Measurements from ENCODE around the gene PROK1. TPM values are rescaled to one million over a fixed set of nuclear protein-coding genes. Genes with fewer than 3 reads are reported as not detected.

The PROK1 gene
- total and polyA plus RNA-seq, 2 of the 4 experiments (the other 2 are of a cell fraction), result not detected

DNA sequence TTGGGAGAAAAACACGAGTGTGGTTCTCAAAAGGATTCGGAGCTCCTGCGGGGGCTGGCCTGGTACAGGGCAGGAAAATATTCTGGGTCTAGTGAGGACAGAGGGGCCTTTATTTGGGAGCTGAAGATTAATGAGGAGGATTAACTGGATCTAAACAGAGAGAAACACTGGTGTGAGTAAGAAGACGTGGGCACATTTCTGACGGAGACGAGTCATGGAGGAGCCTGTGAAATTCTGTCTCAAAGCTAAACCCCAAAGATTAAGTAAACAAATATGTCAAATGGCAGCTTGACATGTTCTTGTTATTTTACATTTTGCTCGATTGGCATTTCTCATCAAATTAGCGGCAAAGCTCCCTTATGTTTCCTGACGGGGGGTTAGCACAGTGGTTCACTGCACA lies 12.8 kb downstream of the PROK1 start:
- no peaks in the 10 kb centered on the region for H4K20me1 ChIP-seq (ENCODE audit: insufficient read depth, low read length)
- no TSS peak for BruUV-seq (replicated peaks)

More for the DNA sequence above, 12.8 kb downstream of the PROK1 start:
- Histone ChIP-seq H4K8ac (ENCODE audit: low read depth in 2 of 2, low read length in 2 of 2) (0 out of 4 replicates have a peak overlapping the region, but pooled peaks of 1 of the 2 experiments have one; percentile 52), H3K14ac (replicated peaks; ENCODE audit: low read depth, low read length) (no peak overlapping the region), H2BK5ac (ENCODE audit: low read depth, low read length, poor library complexity, severe bottlenecking) (no peak overlapping the region), H2BK15ac (ENCODE audit: low read depth, low read length) (peak overlapping the region; percentile 27; the same call in 1 of the 3 replicates), H2AK5ac (ENCODE audit: low read depth, low read length) (no peak overlapping the region), H2AFZ (replicated peaks; ENCODE audit: low read length, poor library complexity) (no peak overlapping the region), H3K79me1 (ENCODE audit: low read depth in 1 of 2, low read length in 2 of 2) (no peaks in the 10 kb centered on the region), H2AK9ac (replicated peaks; ENCODE audit: low read depth, low read length, poor library complexity) (no peak overlapping the region), H3K56ac (ENCODE audit: extremely low read depth, insufficient read depth, low read length) (no peak overlapping the region), H3K4ac (ENCODE audit: low read depth, low read length) (no peak overlapping the region), H3K9ac (ENCODE audit: low read depth, low read length) (no peak overlapping the region), H3K27me3 (ENCODE audit: control insufficient read depth, insufficient read depth, low read length) (0 out of 2 replicates have a peak, but pooled peaks cover 2% of the 10 kb centered on the region), H3K9me3 (ENCODE audit: control insufficient read depth, insufficient read depth, low read length) (no peaks in the 10 kb centered on the region), H3K23ac (ENCODE audit: low read depth, low read length) (no peak overlapping the region), H2BK20ac (ENCODE audit: low read depth, low read length) (peak overlapping the region; percentile 31; the same call in 1 of the 2 replicates), H3K9me1 (ENCODE audit: insufficient read depth, low read length) (peaks cover 3% of the 10 kb centered on the region; the same call in 1 of the 2 replicates), H3K18ac (ENCODE audit: low read depth, low read length) (peak overlapping the region; percentile 20; the same call in 1 of the 2 replicates), H4K5ac (ENCODE audit: low read depth, low read length) (peak overlapping the region; percentile 19; the same call in 1 of the 2 replicates), H3K36me3 (ENCODE audit: control insufficient read depth, insufficient read depth, low read length) (no peaks in the 10 kb centered on the region), H3K4me3 (ENCODE audit: insufficient read depth, low read depth, low read length) (no peak overlapping the region), H3K4me1 (ENCODE audit: control insufficient read depth, insufficient read depth, low read length) (peaks cover 20% of the 10 kb centered on the region), H2BK120ac (ENCODE audit: low read depth, low read length) (peak overlapping the region; percentile 25; the same call in 1 of the 2 replicates), H4K91ac (ENCODE audit: insufficient read depth, low read depth, low read length) (no peak overlapping the region), H3K4me2 (ENCODE audit: low read depth, low read length) (peak overlapping the region; percentile 44), H3K27ac (ENCODE audit: insufficient read depth, low read length) (0 out of 2 replicates have a peak overlapping the region, but pooled peaks have one; percentile 0)
- 20% methylated on average over 1 of the region's 9 CpGs; no CpG with 5 or more reads in 1 of the 2 experiments for WGBS, 2 experiments (ENCODE audit: extremely low coverage in 2 of 2, insufficient read length in 1 of 2)
- in situ Hi-C loops (cut with MboI; ENCODE audit: low sequenced_read_pairs), result loop anchor here (5.0 to 10.0 kb wide), 4 partner anchors 51 to 419 kb away; partner anchors contain the start of gene RBM15
- intact Hi-C loops (cut with micrococcal nuclease), result loop anchor here (1.0 to 5.0 kb wide), 2 partner anchors 33 to 431 kb away; partner anchors contain the start of gene STRIP1
- dilution Hi-C loops (cut with HindIII; ENCODE audit: low sequenced_read_pairs, unreplicated experiment), result no loop called here
- DNase-seq (peak; percentile 75), ATAC-seq (ENCODE audit: low read depth) (peak; percentile 28)
- TF ChIP-seq, protein P1, sequence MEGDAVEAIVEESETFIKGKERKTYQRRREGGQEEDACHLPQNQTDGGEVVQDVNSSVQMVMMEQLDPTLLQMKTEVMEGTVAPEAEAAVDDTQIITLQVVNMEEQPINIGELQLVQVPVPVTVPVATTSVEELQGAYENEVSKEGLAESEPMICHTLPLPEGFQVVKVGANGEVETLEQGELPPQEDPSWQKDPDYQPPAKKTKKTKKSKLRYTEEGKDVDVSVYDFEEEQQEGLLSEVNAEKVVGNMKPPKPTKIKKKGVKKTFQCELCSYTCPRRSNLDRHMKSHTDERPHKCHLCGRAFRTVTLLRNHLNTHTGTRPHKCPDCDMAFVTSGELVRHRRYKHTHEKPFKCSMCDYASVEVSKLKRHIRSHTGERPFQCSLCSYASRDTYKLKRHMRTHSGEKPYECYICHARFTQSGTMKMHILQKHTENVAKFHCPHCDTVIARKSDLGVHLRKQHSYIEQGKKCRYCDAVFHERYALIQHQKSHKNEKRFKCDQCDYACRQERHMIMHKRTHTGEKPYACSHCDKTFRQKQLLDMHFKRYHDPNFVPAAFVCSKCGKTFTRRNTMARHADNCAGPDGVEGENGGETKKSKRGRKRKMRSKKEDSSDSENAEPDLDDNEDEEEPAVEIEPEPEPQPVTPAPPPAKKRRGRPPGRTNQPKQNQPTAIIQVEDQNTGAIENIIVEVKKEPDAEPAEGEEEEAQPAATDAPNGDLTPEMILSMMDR (conservative IDR thresholded peaks at IDR 0.05; ENCODE audit: low read depth, low read length), result no peak
- TF ChIP-seq RCOR1 (IDR thresholded peaks at IDR 0.05; ENCODE audit: insufficient replicate concordance, low read length), result no peak
- no peak for TF ChIP-seq RFX5 (IDR thresholded peaks at IDR 0.05; ENCODE audit: low read depth, low read length)
- TF ChIP-seq MAZ (IDR thresholded peaks at IDR 0.05; ENCODE audit: borderline replicate concordance, low read depth, low read length), result 0 out of 2 replicates have a peak, but pooled peaks have one; percentile 1
- peak; percentile 81 for TF ChIP-seq FOS (IDR thresholded peaks at IDR 0.05; ENCODE audit: low read depth, low read length)
- TF ChIP-seq NFE2L2 (IDR thresholded peaks at IDR 0.05; ENCODE audit: low read depth, low read length), result no peak
- ChIA-PET POLR2A (ENCODE audit: unreplicated experiment) (no interaction called here), CTCF (interaction anchor here (0.8 to 4.5 kb wide), 8 partner anchors 32 to 267 kb away, joined by 3 to 30 read pairs (median 4); no protein-coding TSS in a partner anchor)
